Stimulated activated CD4-positive, alpha-beta T cell treated with anti-CD3 and anti-CD28 coated beads, TNF-alpha, amount 100 ng/mL, for 24 hours (primary cell): ENCODE data around the gene CNKSR2.

ENCODE experiments used
- DNase-seq, 3 experiments: peaks; one replicate each; pipeline ENCODE4 v3.0.0-alpha.2; 2020; ENCODE audit warnings: low read depth in 3 of 3

Gene CNKSR2

GRCh38 chrX:21674430-21675186, 300.4 kb downstream of the CNKSR2 start:
- DNase-seq: no peak

GRCh38 chrX:21675931-21676330, 301.7 kb downstream of the CNKSR2 start:
- DNase-seq: no peak

GRCh38 chrX:21678048-21678612, 303.9 kb downstream of the CNKSR2 start:
- DNase-seq: no peak

DNA sequence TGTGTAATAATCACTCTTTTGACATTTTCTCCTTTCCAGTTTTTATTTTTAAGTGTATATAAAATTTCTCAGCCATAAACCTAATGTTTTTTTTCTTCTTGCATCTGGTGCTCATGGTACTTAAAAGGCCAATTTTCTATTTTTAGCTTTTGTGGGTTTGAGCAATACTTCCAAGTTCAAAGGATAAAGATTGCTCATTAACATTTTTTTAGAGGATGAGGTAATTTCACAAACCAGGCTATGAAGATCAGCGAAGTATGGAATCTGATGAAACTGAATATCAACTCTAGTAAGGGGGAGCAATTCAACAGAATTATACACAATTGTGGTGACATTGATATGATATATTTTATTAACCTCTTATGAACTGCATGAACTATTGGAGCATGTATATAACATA, 309.7 kb downstream of the CNKSR2 start:
- DNase-seq: no peak

- no peak for DNase-seq
Measured at GRCh38 chrX:21691512-21692018, 317.3 kb downstream of the CNKSR2 start.

- DNase-seq: no peak
Measured at GRCh38 chrX:21698272-21698671, 324.1 kb downstream of the CNKSR2 start.

DNA sequence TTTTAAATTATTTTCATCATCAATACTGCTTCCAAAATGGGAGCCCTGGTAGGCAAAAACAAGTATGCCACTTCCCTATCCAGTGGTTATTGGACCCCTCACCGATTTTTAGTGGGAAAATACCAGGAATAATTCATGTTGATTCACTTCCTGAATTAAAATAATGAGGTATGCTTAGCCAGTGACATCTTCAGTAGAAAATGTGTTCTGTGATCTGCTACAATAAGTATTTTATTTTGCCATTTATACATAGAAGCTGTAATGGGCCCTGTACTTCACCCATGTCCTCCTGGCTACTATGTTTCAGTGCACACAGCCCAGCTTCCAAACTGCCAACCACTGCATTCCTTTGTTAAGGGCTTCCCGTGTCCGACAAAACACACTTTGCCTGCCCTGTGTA, 324.9 kb downstream of the CNKSR2 start:
- DNase-seq: no peak

DNA sequence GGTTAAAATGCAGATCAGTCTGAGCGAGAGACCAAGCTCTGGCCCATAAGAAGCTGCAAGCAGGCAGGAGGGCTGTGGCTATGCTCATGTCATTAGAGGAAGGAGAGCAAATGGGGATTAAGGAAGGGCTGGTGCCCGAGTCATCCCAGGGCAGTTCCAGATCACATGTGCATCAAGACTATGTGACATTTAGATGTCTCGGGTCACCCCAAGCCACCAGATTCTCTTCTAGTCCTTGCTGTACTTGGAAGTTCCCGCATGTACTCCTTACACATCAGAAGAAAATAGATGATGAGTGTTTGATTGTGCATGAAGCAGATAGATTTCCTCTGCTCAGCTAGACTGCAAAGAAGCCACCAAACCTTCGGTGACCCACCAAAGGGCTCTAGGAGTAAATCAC, 326.1 kb downstream of the CNKSR2 start:
- DNase-seq: no peak

DNA sequence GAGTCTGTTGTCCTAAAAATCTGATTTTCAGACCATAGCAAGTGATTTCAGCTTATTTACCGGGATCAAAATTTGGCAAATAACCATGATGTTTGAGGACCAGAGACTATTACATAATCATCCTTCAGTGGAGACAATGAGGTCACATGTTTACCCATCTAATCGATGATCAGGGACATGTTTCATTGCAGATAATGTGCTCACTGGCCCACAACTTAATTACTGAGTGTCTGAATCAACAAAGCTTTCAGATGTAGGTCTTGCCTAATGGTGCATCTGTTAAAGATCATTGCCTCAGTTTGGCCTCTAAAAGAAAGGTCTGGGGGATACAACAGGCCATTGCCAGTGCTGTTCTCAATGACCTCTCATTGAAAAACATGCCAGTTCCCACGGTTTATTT, 326.7 kb downstream of the CNKSR2 start:
- DNase-seq: no peak

- DNase-seq: no peak
Measured at GRCh38 chrX:21702725-21703124, 328.5 kb downstream of the CNKSR2 start.
